GM12878 (cell line): ENCODE measurements around the gene NT5C1A. TPM values are rescaled to one million over a fixed set of nuclear protein-coding genes. Genes with fewer than 3 reads are reported as not detected.

Experiments
- ATAC-seq: fragments of 200-7000 bp; cut with Tn5 transposase; 3 replicates; pipeline ENCODE4 v1.9.1; 2020; ENCODE audit warnings: mild to moderate bottlenecking, moderate library complexity
- BruUV-seq: library from RNA; stranded (reverse); fragments of 400-500 nt; replicated peaks from 2 replicates; lab custom pipeline; 2021; lab: Mats Ljungman, UMichigan
- CTCF ChIA-PET: fragments of 300-600 bp; sonication (Branson Sonifier 250); formaldehyde crosslinking; extraction: SDS; loops from one replicate; lab custom pipeline; 2021; ENCODE audit warnings: inconsistent platforms; lab: Yijun Ruan, JAX
- POLR2A ChIA-PET: fragments of 350-600 bp; formaldehyde crosslinking; extraction: SDS; loops from one replicate; lab custom pipeline; 2021; ENCODE audit warnings: inconsistent platforms; lab: Charles Lee
- RAD21 ChIA-PET: fragments of 300-600 bp; sonication (Branson Sonifier 250); formaldehyde crosslinking; loops from one replicate; lab custom pipeline; 2023; ENCODE audit warnings: antibody characterized with exemption; ENCODE audit not compliant: unreplicated experiment; lab: Charles Lee
- SMC1A ChIA-PET: fragments of 300-600 bp; sonication (Branson Sonifier 250); formaldehyde crosslinking; loops from one replicate; lab custom pipeline; 2023; ENCODE audit not compliant: unreplicated experiment, uncharacterized antibody; lab: Charles Lee
- DNase-seq: peaks from one replicate; pipeline ENCODE4 v3.0.0-alpha.2; 2011; ENCODE audit warnings: low read depth, low spot score
- FAIRE-seq: peaks from 3 replicates; lab custom pipeline; 2011; peaks lifted over from hg19 to GRCh38; lab: Jason Lieb, UNC
- H2AFZ ChIP-seq: 2 replicates; pipeline ENCODE4 v1.6.0; 2011; ENCODE audit warnings: low read depth, low read length, control low read depth; ENCODE audit not compliant: control insufficient read depth
- H3K27ac ChIP-seq: 2 replicates; pipeline ENCODE4 v1.5.1; 2011; ENCODE audit warnings: control low read depth; ENCODE audit not compliant: control insufficient read depth, insufficient read depth
- H3K27me3 ChIP-seq, 2 experiments: replicated peaks in 1 of 2; 2 replicates each; pipeline versions ENCODE4 v1.6.0 to v1.6.1; 2011; ENCODE audit warnings: low read length in 1 of 2; ENCODE audit not compliant: control insufficient read depth in 2 of 2, insufficient read depth in 2 of 2
- H3K36me3 ChIP-seq, 2 experiments: 2 replicates each; pipeline ENCODE4 v1.5.1; 2011; ENCODE audit warnings: low read length in 1 of 2; ENCODE audit not compliant: control insufficient read depth in 2 of 2, insufficient read depth in 2 of 2
- H3K4me1 ChIP-seq: 2 replicates; pipeline ENCODE4 v1.6.1; 2011; ENCODE audit warnings: mild to moderate bottlenecking, low read length, moderate library complexity, mixed read lengths; ENCODE audit not compliant: control insufficient read depth, insufficient read depth
- H3K4me2 ChIP-seq: 2 replicates; pipeline ENCODE4 v1.6.0; 2011; ENCODE audit warnings: control low read depth; ENCODE audit not compliant: control insufficient read depth, insufficient read depth
- H3K4me3 ChIP-seq: fragments of 200-600 bp; sonication (generic); 2 replicates; pipeline ENCODE4 v1.5.1; 2016
- H3K79me2 ChIP-seq: 2 replicates; pipeline ENCODE4 v1.6.0; 2011; ENCODE audit warnings: low read length; ENCODE audit not compliant: control insufficient read depth, insufficient read depth
- H3K9ac ChIP-seq: 2 replicates; pipeline ENCODE4 v1.8.0; 2011; ENCODE audit warnings: low read length, control low read depth, mixed read lengths; ENCODE audit not compliant: control insufficient read depth, insufficient read depth
- H3K9me3 ChIP-seq: replicated peaks from 3 replicates; pipeline ENCODE4 v1.5.1; 2011; ENCODE audit warnings: mild to moderate bottlenecking, low read length; ENCODE audit not compliant: control insufficient read depth, insufficient read depth
- H4K20me1 ChIP-seq: 2 replicates; pipeline ENCODE4 v1.6.0; 2011; ENCODE audit not compliant: control insufficient read depth, insufficient read depth
- ATF7 ChIP-seq: fragments of 450-650 bp; IDR thresholded peaks from 2 replicates; pipeline ENCODE4 v1.6.1; 2016; ENCODE audit warnings: low read depth, mild to moderate bottlenecking
- BCL11A ChIP-seq: IDR thresholded peaks from 2 replicates; pipeline ENCODE4 v1.6.1; 2011; ENCODE audit warnings: low read depth, low read length
- BHLHE40 ChIP-seq, 2 experiments: fragments of 450-650 bp in 1 of 2; IDR thresholded peaks; 2 replicates each; pipeline ENCODE4 v1.6.1; 2011 to 2017; ENCODE audit warnings: low read depth in 2 of 2, borderline replicate concordance in 1 of 2, improper control_type of control experiment in 1 of 2, low read length in 1 of 2, mild to moderate bottlenecking in 1 of 2
- ESRRA ChIP-seq: IDR thresholded peaks from 2 replicates; pipeline ENCODE4 v1.6.1; 2012; ENCODE audit warnings: mild to moderate bottlenecking, low read length, improper control_type of control experiment
- PAX8 ChIP-seq: fragments of 450-650 bp; IDR thresholded peaks from 2 replicates; pipeline ENCODE4 v1.6.1; 2017; ENCODE audit warnings: mild to moderate bottlenecking, moderate library complexity
- RAD21 ChIP-seq: IDR thresholded peaks from 2 replicates; pipeline ENCODE4 v1.6.1; 2011; ENCODE audit warnings: mild to moderate bottlenecking, low read depth, low read length, moderate library complexity; ENCODE audit not compliant: insufficient read depth
- RUNX3 ChIP-seq: IDR thresholded peaks from 2 replicates; pipeline ENCODE4 v1.6.1; 2012; ENCODE audit warnings: low read length, inconsistent platforms
- SMC3 ChIP-seq: IDR thresholded peaks from 2 replicates; pipeline ENCODE4 v1.6.1; 2011; ENCODE audit warnings: low read length, improper control_type of control experiment, borderline replicate concordance
- YY1 ChIP-seq: IDR thresholded peaks from 2 replicates; pipeline ENCODE4 v1.6.1; 2011; ENCODE audit warnings: low read depth, mild to moderate bottlenecking, low read length
- ZNF384 ChIP-seq: IDR thresholded peaks from 2 replicates; pipeline ENCODE4 v1.6.1; 2012; ENCODE audit warnings: low read depth, mild to moderate bottlenecking, low read length, improper control_type of control experiment, borderline replicate concordance
- WGBS: methylation state at CpG from one replicate; pipeline ENCODE4 v1.1.6; 2016; ENCODE audit warnings: low lambda C conversion rate; ENCODE audit not compliant: insufficient replicate concordance, insufficient coverage; ENCODE audit errors: missing lambda C conversion rate; 5-methylcytosine and 5-hydroxymethylcytosine counted together
- in situ Hi-C: fragments of 300-500 bp; cut with MboI; formaldehyde crosslinking; loops from 9 replicates; pipeline ENCODE4 v1.14.3; 2018; ENCODE audit warnings: mixed read lengths
- intact Hi-C: fragments of 100-400 bp; cut with micrococcal nuclease; formaldehyde crosslinking; loops from one replicate; pipeline ENCODE4 v1.14.2; 2022; ENCODE audit not compliant: unreplicated experiment
- polyA plus RNA-seq, 11 experiments: library from polyadenylated mRNA; depleted of rRNA in 4 of 11; unstranded in 6 of 11; stranded (reverse) in 5 of 11; fragments of >200 nt; fragmentation: Nextera tagmentation in 4 of 11; fragmentation: Illumina TruSeq in 1 of 11; extraction: Ambion mirVana in 4 of 11; extraction: Trizol in 1 of 11; gene quantifications; 1 replicate in 1 of 11; 2 replicates in 10 of 11; pipeline versions ENCODE4 v1.2.1 to v1.2.3, GENCODE V29; 2011 to 2016; ENCODE audit warnings: inconsistent platforms in 2 of 11, missing spikeins in 2 of 11, low read depth in 1 of 11
- total RNA-seq, 4 experiments: library from RNA; depleted of rRNA in 3 of 4; stranded (reverse); fragments of >200 nt in 3 of 4; fragmentation: Illumina TruSeq in 1 of 4; extraction: Trizol in 1 of 4; gene quantifications; 2 replicates each; pipeline versions ENCODE4 v1.2.1 to v1.2.3, GENCODE V29; 2013 to 2021
- TF ChIP-seq, protein P1 (sequence below), 3 experiments: IDR thresholded peaks in 2 of 3; conservative IDR thresholded peaks in 1 of 3; 2 replicates each; pipeline ENCODE4 v1.5.1; 2011; ENCODE audit warnings: low read depth in 3 of 3, low read length in 3 of 3, mild to moderate bottlenecking in 3 of 3, control low read depth in 2 of 3, moderate library complexity in 2 of 3, inconsistent platforms in 1 of 3, mixed read lengths in 1 of 3; ENCODE audit not compliant: control insufficient read depth in 2 of 3, insufficient read depth in 1 of 3; ENCODE audit errors: extremely low read depth in 1 of 3

The NT5C1A gene
- total and polyA plus RNA-seq, 10 of the 15 experiments (the other 5 are each of a cell fraction or from before 2014, with no cell fraction given): 0.05 to 0.77 (median 0.22) TPM; not detected in 1

DNA sequence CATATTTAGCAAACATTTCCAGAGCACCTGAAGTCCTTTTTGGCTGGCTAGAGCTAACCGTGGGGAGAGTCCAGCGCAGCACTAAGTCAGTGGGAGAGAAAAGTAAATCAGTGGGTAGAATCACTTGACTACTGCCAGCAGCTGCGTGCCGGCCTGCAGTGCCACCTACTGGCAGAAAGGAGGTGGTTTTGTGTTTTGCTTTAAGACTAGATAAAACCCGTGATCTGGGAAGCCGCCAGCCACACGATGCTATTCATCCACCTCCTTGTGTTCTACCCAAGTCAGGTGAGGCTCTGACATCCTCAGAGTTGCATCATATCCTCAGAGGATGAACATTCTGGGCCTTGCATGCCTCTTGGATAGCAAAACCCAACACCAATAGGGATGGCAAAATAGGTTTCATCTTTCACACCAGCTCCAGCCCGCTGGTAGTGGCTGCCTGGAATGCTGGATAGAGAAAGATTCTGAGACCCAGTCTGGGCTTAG is 18.3 kb downstream of the NT5C1A start:
- Histone ChIP-seq H3K9me3 (no peaks in the 10 kb centered on the region), H3K79me2 (no peaks in the 10 kb centered on the region), H2AFZ (no peak overlapping the region; the same call in 1 of the 2 replicates), H3K4me1 (peaks cover 3% of the 10 kb centered on the region; the same call in 1 of the 2 replicates), H3K9ac (no peak overlapping the region), H3K27me3 (no peaks in the 10 kb centered on the region; a peak in 1 of 4 replicates), H3K36me3 (no peaks in the 10 kb centered on the region), H3K4me2 (no peak overlapping the region), H3K4me3 (no peak overlapping the region), H3K27ac (no peak overlapping the region), H4K20me1 (no peaks in the 10 kb centered on the region)
- FAIRE-seq (peak; percentile 91), ATAC-seq (peak; percentile 82), DNase-seq (peak; percentile 23)
- TF ChIP-seq ZNF384: no peak
- TF ChIP-seq YY1: 0 out of 2 replicates have a peak, but pooled peaks have one; percentile 47
- TF ChIP-seq, protein P1, sequence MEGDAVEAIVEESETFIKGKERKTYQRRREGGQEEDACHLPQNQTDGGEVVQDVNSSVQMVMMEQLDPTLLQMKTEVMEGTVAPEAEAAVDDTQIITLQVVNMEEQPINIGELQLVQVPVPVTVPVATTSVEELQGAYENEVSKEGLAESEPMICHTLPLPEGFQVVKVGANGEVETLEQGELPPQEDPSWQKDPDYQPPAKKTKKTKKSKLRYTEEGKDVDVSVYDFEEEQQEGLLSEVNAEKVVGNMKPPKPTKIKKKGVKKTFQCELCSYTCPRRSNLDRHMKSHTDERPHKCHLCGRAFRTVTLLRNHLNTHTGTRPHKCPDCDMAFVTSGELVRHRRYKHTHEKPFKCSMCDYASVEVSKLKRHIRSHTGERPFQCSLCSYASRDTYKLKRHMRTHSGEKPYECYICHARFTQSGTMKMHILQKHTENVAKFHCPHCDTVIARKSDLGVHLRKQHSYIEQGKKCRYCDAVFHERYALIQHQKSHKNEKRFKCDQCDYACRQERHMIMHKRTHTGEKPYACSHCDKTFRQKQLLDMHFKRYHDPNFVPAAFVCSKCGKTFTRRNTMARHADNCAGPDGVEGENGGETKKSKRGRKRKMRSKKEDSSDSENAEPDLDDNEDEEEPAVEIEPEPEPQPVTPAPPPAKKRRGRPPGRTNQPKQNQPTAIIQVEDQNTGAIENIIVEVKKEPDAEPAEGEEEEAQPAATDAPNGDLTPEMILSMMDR (IDR thresholded peaks at IDR 0.05 in 2 of 3, conservative IDR thresholded peaks at IDR 0.05 in 1 of 3; ENCODE audit: control insufficient read depth in 2 of 3, extremely low read depth in 1 of 3, insufficient read depth in 1 of 3, low read depth in 3 of 3, low read length in 3 of 3): peak; percentile 87 to 91 (median 91)
- TF ChIP-seq ATF7: no peak
- TF ChIP-seq PAX8: no peak
- peak; percentile 45 to 52; a peak in 2 of 4 replicates for TF ChIP-seq BHLHE40 (IDR thresholded peaks at IDR 0.05; ENCODE audit: borderline replicate concordance in 1 of 2, low read depth in 2 of 2, low read length in 1 of 2)
- peak; percentile 86 for TF ChIP-seq SMC3
- TF ChIP-seq RUNX3: peak; percentile 63
- no peak for TF ChIP-seq ESRRA
- peak; percentile 82 for TF ChIP-seq RAD21
- no peak for TF ChIP-seq BCL11A
- in situ Hi-C loops (no loop called here), intact Hi-C loops (loop anchor here (1.0 to 10.0 kb wide), 3 partner anchors 47 to 549 kb away; no protein-coding TSS in a partner anchor)
- CTCF ChIA-PET: interaction anchor here (0.6 to 11.1 kb wide), 18 partner anchors 11 to 555 kb away, joined by 3 to 312 read pairs (median 4); partner anchors contain the start of gene NT5C1A
- POLR2A ChIA-PET: no interaction called here
- BruUV-seq: no TSS peak
- SMC1A ChIA-PET: interaction anchor here (1.3 to 4.7 kb wide), 2 partner anchors 49 to 52 kb away, joined by 6 to 35 read pairs; no protein-coding TSS in a partner anchor
- RAD21 ChIA-PET: interaction anchor here (1.4 to 3.0 kb wide), 4 partner anchors 42 to 555 kb away, joined by 3 to 34 read pairs (median 12); no protein-coding TSS in a partner anchor
- WGBS: 0% methylated on average over 8 of the region's 8 CpGs
